Amniotic epithelial cell (primary cell): Measurements from ENCODE around the gene NLRP6.
"Not testable (repeated sequence)": the region's sequence is repeated elsewhere in the genome, so short reads cannot be mapped to it uniquely, and the experiment has no call there.

Source experiments
- DNase-seq: peaks from one replicate; pipeline ENCODE4 v3.0.0-alpha.2; 2010; ENCODE audit warnings: low read depth

The NLRP6 gene

GRCh38 chr11:278001-278951 is at the start of gene NLRP6:
Gene NLRP6, plus strand, starts transcription at chr11:278407. Its CDS starts 163 bp downstream, at chr11:278570.
- DNase-seq: no peak

- DNase-seq: no peak
Observed at GRCh38 chr11:230431-230830, 47.8 kb upstream of the NLRP6 start.

DNA sequence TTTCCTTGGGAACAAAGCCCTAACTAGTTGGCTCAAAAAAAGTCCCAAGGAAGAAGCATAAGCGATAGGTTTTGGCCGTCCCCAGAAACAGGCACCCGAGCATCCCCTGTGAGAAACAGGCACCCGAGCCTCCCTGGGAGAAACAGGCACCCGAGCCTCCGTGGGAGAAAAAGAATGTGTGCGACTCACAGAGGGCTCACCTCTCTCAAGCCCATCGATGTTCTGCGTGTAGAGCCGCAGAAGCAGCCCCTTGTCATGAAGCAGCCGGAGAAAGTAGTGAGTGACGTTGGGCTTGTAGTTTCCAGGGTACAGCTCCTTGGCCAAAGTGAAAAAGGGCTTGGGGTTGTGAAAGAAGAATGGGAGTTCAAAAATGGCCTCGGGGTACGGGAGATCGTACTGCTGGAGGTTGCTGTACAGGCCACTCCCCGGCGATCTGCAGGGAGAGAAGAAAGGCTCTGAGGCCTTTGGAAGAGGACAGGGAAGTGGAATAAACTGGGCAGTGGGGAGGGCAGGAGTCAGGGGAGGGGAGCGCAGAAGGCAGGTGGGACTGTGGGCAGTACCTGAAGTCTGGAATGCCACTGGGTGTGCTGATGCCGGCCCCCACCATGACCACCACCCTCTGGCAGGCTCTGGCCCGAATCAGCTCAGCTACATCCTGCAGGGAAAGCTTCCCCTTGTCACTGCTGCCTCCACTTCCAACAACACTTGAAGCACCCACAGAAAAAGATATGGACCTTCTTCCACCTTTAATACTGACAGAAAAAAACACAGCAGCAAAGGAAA is 45.2 kb upstream of the NLRP6 start:
- DNase-seq: no peak

DNA sequence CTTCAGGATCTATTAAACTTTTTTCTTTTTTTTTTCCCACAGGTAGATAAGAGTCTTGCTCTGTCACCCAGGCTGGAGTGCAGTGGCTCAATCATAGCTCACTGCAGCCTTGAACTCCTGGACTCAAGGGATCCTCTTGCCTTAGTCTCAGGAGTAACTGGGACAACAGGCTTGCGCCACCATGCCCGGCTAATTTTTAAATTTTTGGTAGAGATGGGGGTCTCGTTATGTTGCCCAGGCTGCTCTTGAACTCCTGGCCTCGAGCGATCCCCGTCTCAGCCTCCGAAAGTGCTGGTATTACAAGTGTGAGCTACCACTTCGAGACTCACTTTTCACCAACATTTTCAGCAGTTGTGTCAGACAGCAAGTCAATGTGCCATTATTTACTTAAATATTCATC is 43.0 kb upstream of the NLRP6 start:
- no peak for DNase-seq

DNA sequence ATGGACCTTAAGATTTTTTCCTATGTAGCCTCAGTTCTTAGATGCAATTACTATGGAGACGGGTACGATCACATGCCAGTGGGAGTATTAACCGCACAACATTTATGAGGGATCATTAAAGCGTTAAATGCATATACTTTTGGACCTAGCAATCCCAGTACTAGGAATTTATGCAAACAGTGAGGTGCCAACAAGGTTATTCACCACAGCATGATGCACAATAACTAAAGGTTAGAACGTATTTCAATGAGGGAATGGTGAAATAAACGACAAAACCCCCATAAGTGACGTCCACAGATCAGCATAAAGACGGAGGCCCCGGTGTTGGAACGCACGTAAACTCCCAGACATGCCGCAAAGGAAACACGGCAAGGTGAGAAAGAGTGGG is 42.6 kb upstream of the NLRP6 start:
- DNase-seq: peak; percentile 37

- DNase-seq: peak; percentile 76
Observed at GRCh38 chr11:235997-236773, 42.0 kb upstream of the NLRP6 start, which contains the start of gene SIRT3. Gene SIRT3, minus strand, starts transcription at chr11:236342. Its CDS starts 14 bp downstream, at chr11:236328.

DNA sequence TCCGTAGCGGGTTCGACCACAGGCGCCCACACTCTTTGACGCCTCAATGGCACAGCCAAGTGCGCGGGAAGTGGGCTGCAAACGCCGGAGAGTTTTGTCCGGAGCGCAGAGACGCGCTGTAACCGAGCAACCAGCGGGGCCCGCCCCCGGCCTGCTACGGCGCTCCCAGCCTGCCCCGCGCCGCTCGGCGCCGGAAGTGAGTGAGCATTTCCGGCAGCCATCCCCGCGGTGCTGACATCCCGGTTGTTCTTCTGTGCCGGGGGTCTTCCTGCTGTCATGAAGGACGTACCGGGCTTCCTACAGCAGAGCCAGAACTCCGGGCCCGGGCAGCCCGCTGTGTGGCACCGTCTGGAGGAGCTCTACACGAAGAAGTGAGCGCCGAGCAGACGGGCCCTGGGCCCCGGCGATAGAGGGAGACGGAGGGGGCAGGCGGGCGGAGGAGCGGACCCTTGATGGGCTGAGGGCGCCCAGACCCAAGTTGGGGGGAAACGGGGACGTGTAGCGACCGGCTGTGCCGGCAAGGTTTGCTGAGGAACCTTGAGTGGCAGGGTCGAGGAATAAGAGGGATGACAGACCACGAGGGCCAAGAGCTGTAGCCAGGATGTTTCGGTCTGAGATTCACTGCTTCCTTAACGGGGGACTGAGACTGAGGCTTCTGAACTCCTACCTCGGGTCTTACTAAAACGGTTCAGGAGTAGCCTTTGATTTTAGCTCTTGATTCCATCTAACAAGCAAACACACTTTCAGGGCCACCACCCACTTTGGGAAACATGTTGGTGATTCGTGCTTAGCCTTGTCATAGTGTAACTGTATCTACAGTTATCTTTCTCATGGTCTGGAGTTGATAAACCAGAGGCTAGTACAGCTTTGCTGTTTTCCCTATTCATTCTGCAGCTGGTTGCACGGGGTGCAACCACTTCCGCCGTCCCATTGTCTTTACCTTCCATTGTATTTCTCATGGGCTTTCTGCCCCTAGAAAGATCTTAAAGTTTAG is 41.1 kb upstream of the NLRP6 start, which contains the start of gene PSMD13:
Gene PSMD13, plus strand, starts transcription at position 203 of the 994 bp plus-strand sequence. Its CDS starts 74 bp downstream, at position 277.
- peak; percentile 70 for DNase-seq

DNA sequence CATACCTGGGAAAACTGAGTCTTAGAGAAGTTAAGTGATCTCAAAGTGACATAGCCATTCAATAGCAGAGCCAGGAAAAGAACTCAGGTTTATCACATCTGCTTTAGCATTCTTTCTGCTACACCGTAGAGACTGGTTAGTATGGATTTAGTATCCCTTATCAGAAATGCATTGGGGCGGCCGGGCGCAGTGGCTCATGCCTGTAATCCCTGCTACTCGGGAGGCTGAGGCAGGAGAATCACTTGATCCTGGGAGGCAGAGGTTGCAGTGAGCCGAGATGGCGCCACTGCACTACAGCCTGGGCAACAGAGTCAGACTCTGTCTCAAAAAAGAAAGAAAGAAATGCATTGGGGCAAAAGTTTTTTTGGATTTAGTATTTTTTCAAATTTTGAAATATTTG is 39.9 kb upstream of the NLRP6 start:
- DNase-seq: not testable (repeated sequence)

DNA sequence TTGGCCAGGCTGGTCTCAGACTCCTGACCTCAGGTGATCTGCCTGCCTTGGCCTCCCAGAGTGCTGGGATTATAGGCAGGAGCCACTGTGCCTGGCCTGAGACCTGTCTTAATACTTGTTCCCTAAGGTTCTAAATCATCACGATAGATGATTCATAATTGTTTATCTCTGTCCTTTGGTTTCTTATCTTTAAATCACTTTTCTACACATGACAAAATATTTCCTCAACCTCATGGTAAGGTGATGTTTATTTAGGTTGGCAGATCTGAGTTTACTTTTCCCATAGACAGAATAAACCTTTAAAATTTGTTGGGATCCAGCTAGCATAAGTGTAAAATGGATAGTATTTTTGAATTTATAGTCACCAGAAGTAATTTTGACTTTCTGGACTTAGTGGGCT is 37.9 kb upstream of the NLRP6 start:
- no peak for DNase-seq

DNA sequence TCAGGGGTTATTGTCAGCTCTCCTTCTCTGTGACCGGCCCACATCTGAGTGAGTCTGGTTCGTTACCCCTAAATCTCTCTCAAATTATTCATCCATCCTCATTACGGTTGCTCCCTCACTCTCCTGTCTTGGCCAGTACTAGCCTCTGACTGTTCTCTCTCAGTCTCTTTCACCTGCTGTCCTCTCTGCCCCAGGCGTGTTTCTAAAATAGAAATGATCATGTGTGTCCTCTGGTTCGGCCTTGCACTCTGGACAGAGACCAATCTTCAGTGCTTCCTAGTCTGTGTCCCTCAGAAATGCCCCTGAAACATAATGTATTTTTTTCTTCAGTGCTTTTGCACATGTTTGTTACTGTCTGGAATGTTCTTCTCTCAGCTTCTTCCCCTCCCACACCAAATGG is 36.6 kb upstream of the NLRP6 start:
- DNase-seq: no peak

- no peak for DNase-seq
Observed at GRCh38 chr11:244376-244775, 33.8 kb upstream of the NLRP6 start.

DNA sequence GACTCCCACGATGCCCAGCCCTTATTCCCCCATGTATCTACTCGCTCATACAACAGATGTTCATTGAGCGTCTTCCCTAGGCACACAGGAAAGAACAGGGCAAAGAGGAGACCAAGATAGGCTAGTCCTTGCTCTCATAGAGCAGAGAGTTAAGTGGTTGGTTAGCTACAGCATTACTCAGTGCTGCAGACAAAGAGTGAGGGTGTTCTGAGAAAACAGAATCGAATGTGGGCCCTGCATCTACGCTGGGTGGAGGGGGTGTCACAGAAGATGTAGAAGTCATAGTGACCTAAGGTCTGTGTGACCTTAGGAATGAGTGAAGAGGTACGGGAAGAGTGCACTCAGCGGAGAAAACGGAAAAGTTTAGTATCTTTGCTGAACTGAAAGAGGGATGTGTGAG is 29.1 kb upstream of the NLRP6 start:
- DNase-seq: no peak

DNA sequence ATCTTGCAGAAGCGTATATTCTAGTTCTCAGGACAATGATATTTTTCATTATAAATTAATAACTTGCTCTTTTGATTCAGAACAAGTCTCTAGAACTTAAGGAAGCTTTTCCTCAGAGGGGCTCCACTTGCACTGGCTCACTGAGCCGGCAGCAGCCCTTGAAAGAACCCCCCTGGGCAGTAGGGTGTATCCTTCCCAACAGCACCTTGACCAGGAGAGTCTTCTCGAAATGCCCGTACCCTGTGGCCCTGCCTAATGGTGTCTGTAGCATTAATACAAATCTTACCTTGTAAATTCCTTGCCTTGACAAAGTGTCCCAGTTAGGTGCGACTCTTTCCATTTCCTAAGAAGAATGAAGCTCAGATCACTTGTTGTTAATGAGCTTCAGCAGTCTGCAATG is 27.9 kb upstream of the NLRP6 start:
- no peak for DNase-seq

DNA sequence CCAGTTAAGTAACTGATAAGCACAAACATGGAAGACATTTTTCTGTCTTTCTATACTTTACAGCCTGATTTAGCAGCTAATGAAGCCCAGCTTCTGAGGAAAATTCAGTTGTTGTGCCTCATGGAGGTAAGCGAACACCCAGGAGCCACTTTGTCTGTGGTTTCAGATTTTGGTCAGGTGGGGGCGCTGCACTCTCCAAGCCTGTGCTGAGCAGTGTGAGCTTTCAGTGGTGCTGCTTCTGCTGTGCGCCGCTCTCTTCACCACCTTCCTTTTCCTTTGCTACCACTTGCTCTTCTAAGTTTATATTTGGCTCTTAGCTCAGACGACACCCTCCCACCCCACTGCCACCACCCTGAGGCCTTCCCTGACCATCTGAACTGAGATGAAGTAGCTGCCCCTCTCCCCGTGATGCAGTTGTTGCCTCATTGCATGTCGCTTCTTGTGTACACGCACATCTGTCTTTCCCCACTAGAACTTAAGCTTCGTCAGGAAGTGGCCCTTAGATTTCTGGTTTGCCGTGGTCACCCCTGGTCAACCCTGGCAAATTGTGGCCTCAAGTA is 27.4 kb upstream of the NLRP6 start:
- DNase-seq: peak; percentile 48

DNA sequence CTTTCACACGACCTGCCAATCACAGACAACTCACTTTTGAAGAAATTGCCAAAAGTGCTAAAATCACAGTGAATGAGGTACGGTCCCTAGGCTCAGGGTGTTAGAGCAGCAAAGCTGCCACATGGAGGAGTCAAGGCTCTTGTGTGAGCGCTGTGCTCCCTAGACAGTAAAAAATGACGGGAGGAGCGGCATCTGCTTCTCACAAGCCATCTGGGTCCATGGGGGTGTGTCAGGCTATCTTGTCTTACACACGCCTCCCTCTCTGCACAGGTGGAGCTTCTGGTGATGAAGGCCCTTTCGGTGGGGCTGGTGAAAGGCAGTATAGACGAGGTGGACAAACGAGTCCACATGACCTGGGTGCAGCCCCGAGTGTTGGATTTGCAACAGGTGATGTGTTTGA is 26.7 kb upstream of the NLRP6 start:
- no peak for DNase-seq

DNA sequence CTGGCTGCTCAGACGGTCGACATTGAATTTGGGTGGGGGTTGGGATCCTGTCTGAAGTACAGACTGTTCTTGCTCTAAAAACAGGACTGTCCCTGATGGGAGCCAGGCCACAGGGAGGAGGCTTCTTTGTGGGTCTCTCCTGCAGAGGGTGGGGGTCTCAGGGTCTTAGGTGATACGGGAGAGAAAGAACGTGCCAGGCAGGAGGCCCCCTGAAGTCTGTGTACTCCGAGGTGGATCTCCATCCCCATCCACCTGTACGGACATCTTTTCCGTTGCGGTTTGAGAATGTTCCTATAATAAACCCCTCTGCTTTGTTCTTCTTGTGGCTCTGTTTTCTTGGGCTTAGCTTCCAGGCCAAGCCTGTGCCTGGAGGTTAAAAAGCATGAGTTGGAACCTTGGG is 25.5 kb upstream of the NLRP6 start:
- DNase-seq: no peak

- DNase-seq: no peak
Observed at GRCh38 chr11:253160-253885, 24.9 kb upstream of the NLRP6 start.

DNA sequence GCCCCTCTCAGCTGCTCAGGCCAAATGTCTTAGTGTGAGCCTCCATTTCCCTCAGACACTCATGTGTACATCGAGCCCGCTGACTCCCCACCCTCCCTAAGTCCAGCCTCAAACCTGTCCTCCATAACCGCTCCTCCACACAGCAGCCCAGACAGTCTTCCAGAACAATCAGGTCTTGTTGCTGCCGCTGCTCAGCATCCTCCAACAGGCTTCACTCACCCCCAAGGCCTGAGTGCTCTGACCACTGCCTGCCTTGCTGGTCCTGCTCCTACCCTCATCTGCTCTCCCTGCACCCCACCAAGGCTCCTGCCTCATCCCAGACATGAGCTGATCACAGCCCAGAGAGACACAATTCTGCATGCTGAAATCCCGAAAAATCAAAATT is 24.3 kb upstream of the NLRP6 start:
- no peak for DNase-seq

DNA sequence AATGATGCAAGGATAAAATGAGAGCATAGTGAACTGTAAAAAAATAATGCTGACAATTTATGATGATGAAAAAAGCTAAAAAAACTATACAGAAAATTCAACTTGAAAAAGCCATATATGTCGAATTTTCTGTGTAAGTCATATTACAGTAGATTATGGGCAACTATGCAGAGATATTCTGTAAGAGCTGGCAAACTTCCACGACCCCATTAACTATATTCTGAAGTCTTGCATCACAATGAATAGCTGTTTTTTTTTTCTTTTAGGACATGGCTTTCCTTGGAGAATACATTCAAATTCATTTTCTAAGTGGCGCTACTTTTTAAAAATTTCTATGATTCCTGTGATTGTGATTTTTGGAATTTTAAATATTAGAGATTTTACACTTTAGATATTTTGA is 23.0 kb upstream of the NLRP6 start:
- DNase-seq: peak; percentile 76

DNA sequence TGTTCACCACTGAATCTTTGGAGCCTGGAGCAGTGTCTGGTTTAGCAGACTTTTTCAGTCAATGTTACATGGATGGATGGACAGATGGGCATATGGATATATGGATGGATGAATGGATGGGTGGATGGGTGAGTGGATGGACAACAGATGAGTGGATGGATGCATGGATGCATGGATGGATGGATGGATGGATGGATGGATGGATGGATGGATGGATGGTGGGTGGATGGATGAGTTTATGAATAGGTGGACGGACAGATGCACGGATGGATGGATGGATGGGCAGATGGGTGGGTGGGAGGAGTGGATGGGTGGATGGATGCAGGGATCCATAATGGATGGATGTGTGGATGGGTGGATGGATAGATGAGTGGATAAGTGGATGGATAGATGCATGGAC is 22.4 kb upstream of the NLRP6 start:
- no peak for DNase-seq
